GM12891 (cell line): Measurements from ENCODE around the gene HBE1.

ENCODE experiments used
- DNase-seq: peaks from one replicate; pipeline ENCODE4 v3.0.0; 2011; ENCODE audit warnings: low spot score; ENCODE audit not compliant: insufficient read length
- FAIRE-seq: peaks from 2 replicates; lab custom pipeline; 2011; peaks lifted over from hg19 to GRCh38; lab: Jason Lieb, UNC
- PAX5 ChIP-seq: IDR thresholded peaks from 2 replicates; pipeline ENCODE4 v1.6.1; 2011; ENCODE audit warnings: low read length, moderate library complexity, mild to moderate bottlenecking; ENCODE audit not compliant: insufficient read depth, severe bottlenecking
- POLR2A ChIP-seq: IDR thresholded peaks from 2 replicates; pipeline ENCODE4 v1.6.1; 2011; ENCODE audit warnings: low read depth, low read length, control low read depth
- POLR2AphosphoS5 ChIP-seq: IDR thresholded peaks from 2 replicates; pipeline ENCODE4 v1.6.1; 2011; ENCODE audit warnings: low read depth, low read length, control low read depth
- POU2F2 ChIP-seq: IDR thresholded peaks from 2 replicates; pipeline ENCODE4 v1.6.1; 2011; ENCODE audit warnings: low read depth, mild to moderate bottlenecking, control low read depth, low read length, moderate library complexity
- SPI1 ChIP-seq: IDR thresholded peaks from 2 replicates; pipeline ENCODE4 v1.6.1; 2011; ENCODE audit warnings: low read depth, low read length, control low read depth
- TAF1 ChIP-seq: IDR thresholded peaks from 2 replicates; pipeline ENCODE4 v1.6.1; 2011; ENCODE audit warnings: low read depth, low read length, control low read depth

The HBE1 gene

GRCh38 chr11:5234381-5234834, 35.3 kb downstream of the HBE1 start, which contains the start of gene HBD:
Gene HBD, minus strand, starts transcription at chr11:5234483. Its CDS starts 50 bp downstream, at chr11:5234433.
- peak; percentile 76 for FAIRE-seq
- no peak for TF ChIP-seq SPI1
- TF ChIP-seq POU2F2: no peak
- TF ChIP-seq POLR2A: no peak
- TF ChIP-seq POLR2AphosphoS5: no peak
- TF ChIP-seq PAX5: no peak
- TF ChIP-seq TAF1: no peak
- no peak for DNase-seq

- FAIRE-seq (no peak), DNase-seq (no peak)
- TF ChIP-seq POLR2A: no peak
- TF ChIP-seq POU2F2: no peak
- TF ChIP-seq TAF1: no peak
- no peak for TF ChIP-seq POLR2AphosphoS5
- no peak for TF ChIP-seq PAX5
- TF ChIP-seq SPI1: no peak
Observed at GRCh38 chr11:5233307-5233706, 36.4 kb downstream of the HBE1 start.

GRCh38 chr11:5232821-5233220, 36.9 kb downstream of the HBE1 start:
- no peak for DNase-seq
- no peak for TF ChIP-seq POLR2A
- TF ChIP-seq POU2F2: no peak
- TF ChIP-seq SPI1: no peak
- no peak for TF ChIP-seq PAX5
- TF ChIP-seq TAF1: no peak
- no peak for TF ChIP-seq POLR2AphosphoS5
- FAIRE-seq: no peak

GRCh38 chr11:5232176-5232575, 37.6 kb downstream of the HBE1 start:
- TF ChIP-seq PAX5 (no peak), TAF1 (no peak), POLR2A (no peak), SPI1 (no peak), POU2F2 (no peak), POLR2AphosphoS5 (no peak)
- DNase-seq: no peak
- no peak for FAIRE-seq

- TF ChIP-seq SPI1: no peak
- no peak for TF ChIP-seq POU2F2
- TF ChIP-seq TAF1: no peak
- no peak for TF ChIP-seq PAX5
- TF ChIP-seq POLR2A: no peak
- no peak for TF ChIP-seq POLR2AphosphoS5
- no peak for FAIRE-seq
- no peak for DNase-seq
Observed at GRCh38 chr11:5231111-5231510, 38.6 kb downstream of the HBE1 start.

- DNase-seq (no peak), FAIRE-seq (no peak)
- no peak for TF ChIP-seq POLR2A
- no peak for TF ChIP-seq PAX5
- TF ChIP-seq TAF1: no peak
- TF ChIP-seq POLR2AphosphoS5: no peak
- TF ChIP-seq SPI1: no peak
- TF ChIP-seq POU2F2: no peak
Observed at GRCh38 chr11:5230266-5230665, 39.5 kb downstream of the HBE1 start.

GRCh38 chr11:5229796-5230195, 39.9 kb downstream of the HBE1 start:
- TF ChIP-seq TAF1 (no peak), POLR2AphosphoS5 (no peak), SPI1 (no peak), POU2F2 (no peak), PAX5 (no peak), POLR2A (no peak)
- FAIRE-seq (no peak), DNase-seq (no peak)

GRCh38 chr11:5229356-5229755, 40.4 kb downstream of the HBE1 start:
- no peak for DNase-seq
- no peak for TF ChIP-seq SPI1

GRCh38 chr11:5228124-5228523, 41.6 kb downstream of the HBE1 start:
- no peak for DNase-seq
- no peak for TF ChIP-seq SPI1
- TF ChIP-seq POU2F2: no peak
- TF ChIP-seq PAX5: no peak
- no peak for TF ChIP-seq POLR2A
- no peak for TF ChIP-seq POLR2AphosphoS5
- TF ChIP-seq TAF1: no peak
- FAIRE-seq: no peak

More at GRCh38 chr11:5229356-5229755, 40.4 kb downstream of the HBE1 start:
- FAIRE-seq: no peak

- no peak for TF ChIP-seq POLR2A
- TF ChIP-seq SPI1: no peak
- no peak for TF ChIP-seq POU2F2
- TF ChIP-seq PAX5: no peak
- no peak for TF ChIP-seq POLR2AphosphoS5
- TF ChIP-seq TAF1: no peak
- FAIRE-seq: no peak
- no peak for DNase-seq
Observed at GRCh38 chr11:5227681-5228080, 42.1 kb downstream of the HBE1 start.
